T-cell (primary cell): ENCODE results near the gene MAP4K4. TPM values are rescaled to one million over a fixed set of nuclear protein-coding genes. Genes with fewer than 3 reads are reported as not detected.

Source experiments
- ATAC-seq, 4 experiments: fragments of 200-7000 bp in 3 of 4; fragments of 150-1000 bp in 1 of 4; cut with Tn5 transposase; replicated peaks in 1 of 4; 1 replicate in 3 of 4; 2 replicates in 1 of 4; pipeline ENCODE4 v1.10.0; 2021; ENCODE audit warnings: moderate library complexity in 3 of 4, mild to moderate bottlenecking in 2 of 4, moderate number of reproducible peaks in 1 of 4
- CTCF ChIA-PET, 2 donors: fragments of 300-600 bp; sonication (Branson Sonifier 250); formaldehyde crosslinking; loops; one replicate each; lab custom pipeline; 2022; ENCODE audit warnings: antibody characterized with exemption in 2 of 2; lab: Charles Lee
- POLR2A ChIA-PET, 2 donors: fragments of 300-600 bp; sonication (Branson Sonifier 250); formaldehyde crosslinking; loops; one replicate each; lab custom pipeline; 2022; ENCODE audit warnings: antibody characterized with exemption in 2 of 2; lab: Charles Lee
- DNase-seq, 35 experiments: peaks; one replicate each; pipeline versions ENCODE4 v3.0.0 to v3.0.0-alpha.2; 2013 to 2023
- H3K27ac ChIP-seq: one replicate; pipeline ENCODE4 v1.5.1; 2013; ENCODE audit warnings: low read length
- H3K27me3 ChIP-seq, 2 experiments: replicated peaks in 1 of 2; 1 replicate in 1 of 2; 2 replicates in 1 of 2; pipeline versions ENCODE4 v1.6.1 to v1.7.0; 2013; ENCODE audit warnings: low read length in 1 of 2, mixed read lengths in 1 of 2; ENCODE audit not compliant: control insufficient read depth in 2 of 2, insufficient read depth in 2 of 2; ENCODE audit errors: extremely low read depth in 1 of 2
- H3K36me3 ChIP-seq, 2 donors: 1 replicate in 1 of 2; 2 replicates in 1 of 2; pipeline versions ENCODE4 v1.6.1 to v1.7.0; 2013; ENCODE audit warnings: low read length in 1 of 2; ENCODE audit not compliant: control insufficient read depth in 2 of 2, insufficient read depth in 1 of 2; ENCODE audit errors: extremely low read depth in 1 of 2
- H3K4me1 ChIP-seq, 2 experiments: 1 replicate in 1 of 2; 2 replicates in 1 of 2; pipeline versions ENCODE4 v1.6.1 to v1.7.0; 2013; ENCODE audit warnings: low read length in 2 of 2, mixed read lengths in 1 of 2; ENCODE audit not compliant: insufficient read depth in 2 of 2, control insufficient read depth in 1 of 2; ENCODE audit errors: extremely low read depth in 1 of 2
- H3K4me3 ChIP-seq, 2 donors: 1 replicate in 1 of 2; 2 replicates in 1 of 2; pipeline versions ENCODE4 v1.5.1 to v1.7.0; 2013; ENCODE audit warnings: mild to moderate bottlenecking in 2 of 2, low read length in 1 of 2, moderate library complexity in 1 of 2; ENCODE audit not compliant: control insufficient read depth in 1 of 2; ENCODE audit errors: extremely low read depth in 1 of 2
- H3K9me3 ChIP-seq: 2 replicates; pipeline ENCODE4 v1.7.0; 2013
- H3K27ac Mint-ChIP-seq, 2 donors: one replicate each; pipeline ENCODE4 v1.8.0; 2020 to 2021; ENCODE audit warnings: mild to moderate bottlenecking in 2 of 2, mixed read lengths in 2 of 2
- H3K27me3 Mint-ChIP-seq, 2 donors: one replicate each; pipeline ENCODE4 v1.8.0; 2021 to 2022; ENCODE audit warnings: mixed read lengths in 2 of 2
- H3K36me3 Mint-ChIP-seq: one replicate; pipeline ENCODE4 v1.8.0; 2021; ENCODE audit warnings: mixed read lengths
- H3K4me1 Mint-ChIP-seq, 3 donors: one replicate each; pipeline ENCODE4 v1.8.0; 2020 to 2022; ENCODE audit warnings: mixed read lengths in 3 of 3, mild to moderate bottlenecking in 1 of 3
- H3K4me3 Mint-ChIP-seq, 3 donors: one replicate each; pipeline ENCODE4 v1.8.0; 2020 to 2022; ENCODE audit warnings: mild to moderate bottlenecking in 3 of 3, mixed read lengths in 3 of 3, moderate library complexity in 3 of 3
- H3K9me3 Mint-ChIP-seq, 3 donors: one replicate each; pipeline ENCODE4 v1.8.0; 2020 to 2022; ENCODE audit warnings: mixed read lengths in 3 of 3
- WGBS: methylation state at CpG from one replicate; pipeline ENCODE4 v1.1.5; 2013; ENCODE audit warnings: missing lambda C conversion rate; ENCODE audit not compliant: insufficient coverage; 5-methylcytosine and 5-hydroxymethylcytosine counted together
- total RNA-seq, 35 experiments: library from RNA in 6 of 35; stranded (reverse) in 6 of 35; fragments of 120-200 nt in 1 of 35; gene quantifications; one replicate each; pipeline versions ENCODE4 v1.2.1 to v1.2.4 and lab custom pipeline; 2013 to 2026

Gene MAP4K4
- total RNA-seq, 5 donors from 2014 or later (not counting 1 experiment from before 2014, with no cell fraction given), result 84.2 to 148 (median 93.2) TPM

DNA sequence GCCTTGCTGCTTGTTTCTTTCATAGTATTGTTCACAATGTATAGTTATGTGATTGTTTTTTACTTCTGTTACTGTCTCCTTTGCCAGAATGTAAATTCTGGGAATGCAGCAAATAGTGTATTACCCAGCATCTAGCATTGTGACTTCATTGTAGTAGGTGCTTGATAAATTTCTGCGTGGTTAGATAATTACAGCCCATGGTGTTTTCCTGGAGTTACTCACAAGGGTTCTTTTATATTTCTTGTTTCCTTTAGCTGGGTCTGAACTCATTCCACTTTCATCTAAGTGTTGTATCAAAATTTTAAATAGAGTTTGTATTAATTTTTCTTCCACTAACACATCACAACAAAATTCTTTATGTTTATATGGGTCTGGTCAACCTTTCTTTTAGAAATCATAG lies 132.6 kb downstream of the MAP4K4 start:
- peaks cover 58 to 63% (median 61%) of the 10 kb centered on the region in 3 donors for H3K4me1 Mint-ChIP-seq
- H3K27me3 Mint-ChIP-seq, result no peaks in the 10 kb centered on the region
- ATAC-seq (no peak), DNase-seq (no peak)
- peaks cover 45% of the 10 kb centered on the region for H3K36me3 Mint-ChIP-seq
- no CpG with 5 or more reads among the region's 1 CpG for WGBS
- Histone ChIP-seq H3K4me1 (peaks cover 41 to 43% of the 10 kb centered on the region in 2 experiments), H3K27ac (no peak overlapping the region), H3K4me3 (no peak overlapping the region), H3K9me3 (no peaks in the 10 kb centered on the region), H3K27me3 (no peaks in the 10 kb centered on the region), H3K36me3 (peaks cover 5 to 56% of the 10 kb centered on the region in 2 donors)
- H3K4me3 Mint-ChIP-seq, result peak overlapping the region in 1 of 3 donors; percentile 35
- no peaks in the 10 kb centered on the region for H3K9me3 Mint-ChIP-seq
- CTCF ChIA-PET, result interaction anchor here (0.6 to 3.6 kb wide), 7 partner anchors 22 to 820 kb away, joined by 3 to 26 read pairs (median 6); partner anchors contain the start of gene MAP4K4 (in 1 of the 2)
- H3K27ac Mint-ChIP-seq, result peak overlapping the region; percentile 76 to 86
- POLR2A ChIA-PET, result no interaction called here

DNA sequence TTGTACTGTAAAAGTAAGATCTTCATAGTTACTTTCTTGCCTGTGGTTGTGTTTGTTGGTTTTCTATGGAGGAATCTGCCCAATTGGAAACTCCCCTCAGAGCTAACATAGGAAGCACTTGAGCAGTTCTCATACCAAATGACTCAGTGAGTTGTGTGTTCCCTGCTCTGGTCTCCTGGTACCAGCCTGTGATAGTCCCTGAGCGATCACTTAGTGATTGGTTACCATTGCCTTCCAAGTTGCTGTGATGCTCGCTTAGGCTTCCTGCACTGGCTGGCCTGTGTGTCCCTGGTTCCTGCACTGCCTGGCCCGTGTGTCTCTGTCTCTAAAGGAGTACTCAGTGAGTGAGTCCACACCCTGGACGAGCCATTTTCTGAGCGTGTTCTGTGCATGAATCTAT lies 133.0 kb downstream of the MAP4K4 start:
- Histone ChIP-seq H3K27me3 (no peaks in the 10 kb centered on the region), H3K9me3 (no peaks in the 10 kb centered on the region), H3K36me3 (peaks cover 5 to 56% of the 10 kb centered on the region in 2 donors), H3K4me1 (peaks cover 41 to 43% of the 10 kb centered on the region in 2 experiments), H3K4me3 (no peak overlapping the region), H3K27ac (no peak overlapping the region)
- peak in 1 of 35 experiments; percentile 33 for DNase-seq
- peak overlapping the region; percentile 76 to 86 for H3K27ac Mint-ChIP-seq
- ChIA-PET POLR2A (no interaction called here), CTCF (interaction anchor here (0.6 to 3.6 kb wide), 15 partner anchors 9 to 821 kb away, joined by 3 to 42 read pairs (median 4); partner anchors contain the start of gene MAP4K4 (in 1 of the 2))
- H3K4me1 Mint-ChIP-seq, result peaks cover 58 to 61% (median 60%) of the 10 kb centered on the region in 3 donors
- no peak overlapping the region for H3K4me3 Mint-ChIP-seq
- 90% methylated on average over 5 of the region's 5 CpGs for WGBS
- H3K9me3 Mint-ChIP-seq, result no peaks in the 10 kb centered on the region
- ATAC-seq, result no peak
- H3K27me3 Mint-ChIP-seq, result no peaks in the 10 kb centered on the region
- H3K36me3 Mint-ChIP-seq, result peaks cover 49% of the 10 kb centered on the region

DNA sequence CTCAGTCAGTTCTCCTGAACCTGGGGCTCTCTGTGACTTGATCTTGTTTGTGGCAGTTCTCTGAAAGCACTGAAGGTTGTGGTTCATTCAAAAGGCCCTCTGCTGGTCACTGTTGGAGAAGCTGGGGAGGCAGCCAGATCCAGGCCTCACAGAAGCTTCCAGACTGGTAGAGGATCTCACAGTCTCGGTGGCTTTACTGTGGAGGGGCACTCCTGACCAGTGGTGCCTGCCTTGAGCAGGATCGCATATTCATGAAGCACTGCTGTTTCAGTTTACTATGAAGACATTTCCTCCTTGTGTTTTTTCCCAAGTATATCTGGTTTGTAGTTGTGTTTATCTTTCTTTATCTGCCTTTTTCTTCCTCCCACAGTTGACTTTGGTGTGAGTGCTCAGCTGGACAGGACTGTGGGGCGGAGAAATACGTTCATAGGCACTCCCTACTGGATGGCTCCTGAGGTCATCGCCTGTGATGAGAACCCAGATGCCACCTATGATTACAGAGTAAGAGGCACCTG lies 133.9 kb downstream of the MAP4K4 start:
- Histone ChIP-seq H3K9me3 (no peaks in the 10 kb centered on the region), H3K27ac (no peak overlapping the region), H3K36me3 (peaks cover 5 to 61% of the 10 kb centered on the region in 2 donors), H3K4me3 (no peak overlapping the region), H3K27me3 (no peaks in the 10 kb centered on the region), H3K4me1 (peaks cover 33 to 43% of the 10 kb centered on the region in 2 experiments)
- Mint-ChIP-seq H3K4me1 (peaks cover 51 to 54% (median 52%) of the 10 kb centered on the region in 3 donors), H3K27me3 (no peaks in the 10 kb centered on the region), H3K4me3 (peak overlapping the region in 2 of 3 donors; percentile 19 to 35), H3K27ac (peak overlapping the region; percentile 76 to 86), H3K36me3 (peaks cover 48% of the 10 kb centered on the region), H3K9me3 (no peaks in the 10 kb centered on the region)
- ChIA-PET POLR2A (no interaction called here), CTCF (interaction anchor here (0.6 to 3.0 kb wide), 20 partner anchors 8 to 526 kb away, joined by 3 to 42 read pairs (median 4); partner anchors contain the start of gene MAP4K4 (in 1 of the 2))
- peak; percentile 49 to 72 (median 62) for ATAC-seq
- peak; percentile 12 to 76 (median 53) for DNase-seq
- WGBS, result 93% methylated on average over 4 of the region's 5 CpGs

DNA sequence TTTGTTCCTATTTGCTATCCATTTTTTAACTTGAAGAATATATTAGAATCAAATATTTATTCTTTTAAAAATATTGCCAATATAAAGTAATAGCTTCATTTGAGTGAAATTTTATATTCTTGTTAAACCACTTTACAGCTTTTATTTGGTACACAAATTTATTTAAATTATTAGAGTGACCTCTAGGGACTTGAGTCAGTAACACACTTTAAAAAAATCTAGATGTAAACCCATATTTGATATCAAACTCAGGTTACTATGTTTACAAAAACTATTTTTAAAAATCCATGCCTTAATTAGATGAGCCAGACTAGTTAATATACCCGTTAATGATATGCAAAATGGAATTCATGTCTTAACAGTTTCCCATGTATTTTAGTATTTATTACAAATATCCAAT lies 134.6 kb downstream of the MAP4K4 start:
- CTCF ChIA-PET, result interaction anchor here (0.6 to 3.0 kb wide), 20 partner anchors 8 to 551 kb away, joined by 3 to 42 read pairs (median 4); partner anchors contain the start of gene MAP4K4 (in 1 of the 2)
- Histone ChIP-seq H3K9me3 (no peaks in the 10 kb centered on the region), H3K36me3 (peaks cover 7 to 62% of the 10 kb centered on the region in 2 donors), H3K4me1 (peaks cover 26 to 36% of the 10 kb centered on the region in 2 experiments), H3K27me3 (no peaks in the 10 kb centered on the region), H3K4me3 (no peak overlapping the region), H3K27ac (no peak overlapping the region)
- WGBS, result no CpG with 5 or more reads among the region's 1 CpG
- DNase-seq (no peak), ATAC-seq (no peak)
- Mint-ChIP-seq H3K9me3 (no peaks in the 10 kb centered on the region), H3K4me3 (no peak overlapping the region), H3K4me1 (peaks cover 44 to 47% (median 45%) of the 10 kb centered on the region in 3 donors), H3K27me3 (no peaks in the 10 kb centered on the region), H3K27ac (no peak overlapping the region), H3K36me3 (peaks cover 46% of the 10 kb centered on the region)
- POLR2A ChIA-PET, result no interaction called here

- Histone ChIP-seq H3K9me3 (no peaks in the 10 kb centered on the region), H3K36me3 (peaks cover 7 to 70% of the 10 kb centered on the region in 2 donors), H3K4me1 (peaks cover 8 to 24% of the 10 kb centered on the region in 2 experiments), H3K27me3 (no peaks in the 10 kb centered on the region), H3K4me3 (no peak overlapping the region), H3K27ac (no peak overlapping the region)
- Mint-ChIP-seq H3K4me3 (no peak overlapping the region), H3K27me3 (no peaks in the 10 kb centered on the region), H3K4me1 (peaks cover 26 to 37% (median 30%) of the 10 kb centered on the region in 3 donors), H3K9me3 (no peaks in the 10 kb centered on the region), H3K36me3 (peaks cover 63% of the 10 kb centered on the region), H3K27ac (no peak overlapping the region)
- DNase-seq (no peak), ATAC-seq (no peak)
- CTCF ChIA-PET, result interaction anchor here in 1 of 2 donors (0.5 to 0.7 kb wide), 4 partner anchors 9 to 185 kb away, joined by 3 to 4 read pairs (median 4); no protein-coding TSS in a partner anchor
- POLR2A ChIA-PET, result interaction anchor here in 1 of 2 donors (0.6 kb wide), 1 partner anchor 127 kb away, joined by 6 read pairs; no protein-coding TSS in a partner anchor
- no CpG with 5 or more reads among the region's 4 CpGs for WGBS
Observed at GRCh38 chr2:101833890-101834523, 136.5 kb downstream of the MAP4K4 start.

GRCh38 chr2:101837354-101837753 lies 139.8 kb downstream of the MAP4K4 start:
- POLR2A ChIA-PET, result interaction anchor here in 1 of 2 donors (0.5 kb wide), 1 partner anchor 29 kb away, joined by 4 read pairs; no protein-coding TSS in a partner anchor
- no CpG with 5 or more reads among the region's 3 CpGs for WGBS
- peaks cover 5% of the 10 kb centered on the region in 2 experiments for H3K4me1 ChIP-seq
- no peak overlapping the region for H3K4me3 ChIP-seq
- H3K9me3 ChIP-seq, result no peaks in the 10 kb centered on the region
- CTCF ChIA-PET, result interaction anchor here (0.6 to 1.9 kb wide), 5 partner anchors 12 to 418 kb away, joined by 3 to 8 read pairs (median 3); no protein-coding TSS in a partner anchor
- H3K27me3 Mint-ChIP-seq, result no peaks in the 10 kb centered on the region
- H3K4me1 Mint-ChIP-seq, result peaks cover 26 to 34% (median 28%) of the 10 kb centered on the region in 3 donors
- H3K4me3 Mint-ChIP-seq, result no peak overlapping the region
- no peak for ATAC-seq
- peaks cover 72% of the 10 kb centered on the region for H3K36me3 Mint-ChIP-seq
- no peaks in the 10 kb centered on the region for H3K27me3 ChIP-seq
- no peak for DNase-seq
- H3K27ac ChIP-seq, result no peak overlapping the region
- H3K9me3 Mint-ChIP-seq, result no peaks in the 10 kb centered on the region
- H3K27ac Mint-ChIP-seq, result no peak overlapping the region
- H3K36me3 ChIP-seq, result peaks cover 7 to 71% of the 10 kb centered on the region in 2 donors
